ENCODE data around the gene HCFC1R1.

DNA sequence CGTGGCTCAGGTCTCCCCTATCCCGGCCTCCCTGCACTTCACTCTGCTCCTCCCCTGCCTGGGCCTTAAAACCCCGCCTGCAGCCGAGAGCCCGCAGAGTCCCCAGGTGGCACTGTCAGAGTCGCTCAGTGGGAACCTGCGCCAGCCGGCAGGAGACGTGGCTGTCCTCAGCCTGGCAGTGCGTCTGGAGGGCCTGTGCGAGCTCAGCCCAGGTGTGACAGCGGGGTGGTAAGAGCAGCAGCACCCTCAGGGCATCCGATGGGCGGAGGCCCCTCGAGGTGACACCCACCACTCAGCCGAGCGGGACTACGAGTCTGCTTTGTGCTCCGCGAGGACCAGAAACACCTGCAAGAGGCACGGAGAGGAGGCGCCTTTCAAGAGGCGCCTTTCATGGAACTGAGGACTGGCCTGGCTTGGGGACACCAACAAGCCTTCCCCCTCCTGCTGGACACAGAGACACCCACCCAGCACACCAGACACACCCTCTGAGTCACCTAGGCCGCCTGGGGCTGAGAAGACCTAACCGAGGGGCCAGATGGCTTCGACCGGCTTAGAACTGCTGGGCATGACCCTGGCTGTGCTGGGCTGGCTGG is 10.8 kb downstream of the HCFC1R1 start, which contains the start of gene CLDN9:
- TF ChIP-seq, protein P1, sequence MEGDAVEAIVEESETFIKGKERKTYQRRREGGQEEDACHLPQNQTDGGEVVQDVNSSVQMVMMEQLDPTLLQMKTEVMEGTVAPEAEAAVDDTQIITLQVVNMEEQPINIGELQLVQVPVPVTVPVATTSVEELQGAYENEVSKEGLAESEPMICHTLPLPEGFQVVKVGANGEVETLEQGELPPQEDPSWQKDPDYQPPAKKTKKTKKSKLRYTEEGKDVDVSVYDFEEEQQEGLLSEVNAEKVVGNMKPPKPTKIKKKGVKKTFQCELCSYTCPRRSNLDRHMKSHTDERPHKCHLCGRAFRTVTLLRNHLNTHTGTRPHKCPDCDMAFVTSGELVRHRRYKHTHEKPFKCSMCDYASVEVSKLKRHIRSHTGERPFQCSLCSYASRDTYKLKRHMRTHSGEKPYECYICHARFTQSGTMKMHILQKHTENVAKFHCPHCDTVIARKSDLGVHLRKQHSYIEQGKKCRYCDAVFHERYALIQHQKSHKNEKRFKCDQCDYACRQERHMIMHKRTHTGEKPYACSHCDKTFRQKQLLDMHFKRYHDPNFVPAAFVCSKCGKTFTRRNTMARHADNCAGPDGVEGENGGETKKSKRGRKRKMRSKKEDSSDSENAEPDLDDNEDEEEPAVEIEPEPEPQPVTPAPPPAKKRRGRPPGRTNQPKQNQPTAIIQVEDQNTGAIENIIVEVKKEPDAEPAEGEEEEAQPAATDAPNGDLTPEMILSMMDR (conservative IDR thresholded peaks at IDR 0.05), result no peak
- no peak for TF ChIP-seq ZFX (IDR thresholded peaks at IDR 0.05)

Data from C4-2B (cell line).